Activated CD8-positive, alpha-beta memory T cell treated with anti-CD3 and anti-CD28 coated beads, Interleukin-2, amount 50 U/mL, for 1 hour (primary cell): ENCODE measurements around the gene STUB1.

ENCODE experiments used
- DNase-seq: peaks from one replicate; pipeline ENCODE4 v3.0.0-alpha.2; 2020; ENCODE audit errors: extremely low read depth

STUB1 gene

GRCh38 chr16:724188-725040 is 44.2 kb downstream of the STUB1 start:
- no peak for DNase-seq

DNA sequence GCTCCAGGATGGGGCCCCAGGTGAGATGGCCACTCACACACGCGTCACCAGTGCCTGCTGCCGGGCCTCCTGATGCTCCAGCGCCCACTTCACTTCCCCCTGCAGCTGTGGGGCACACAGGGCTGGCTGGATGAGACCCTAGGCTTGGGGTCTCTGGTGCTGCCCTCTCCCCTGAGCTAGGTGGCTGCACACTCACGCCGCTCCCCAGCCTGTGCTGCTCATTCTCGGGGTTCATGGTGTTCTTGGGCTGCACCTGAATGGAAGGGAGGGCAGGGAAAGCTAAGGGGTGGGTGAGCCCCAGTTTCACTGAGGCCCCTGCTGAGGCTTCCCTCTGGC is 44.8 kb downstream of the STUB1 start:
- DNase-seq = no peak

GRCh38 chr16:725463-726187 is 45.4 kb downstream of the STUB1 start:
- DNase-seq = no peak

GRCh38 chr16:726188-726437 is 45.9 kb downstream of the STUB1 start:
- DNase-seq = no peak

- no peak for DNase-seq
Observed at GRCh38 chr16:726438-727290, 46.5 kb downstream of the STUB1 start, which contains the start of the genes CCDC78 and HAGHL. CCDC78 (minus strand) TSS chr16:726443; CDS start chr16:726367, 76 bp downstream. HAGHL (plus strand) TSS chr16:727106; CDS start chr16:727510, 404 bp downstream.

GRCh38 chr16:727291-727977 is 47.2 kb downstream of the STUB1 start:
- no peak for DNase-seq

DNA sequence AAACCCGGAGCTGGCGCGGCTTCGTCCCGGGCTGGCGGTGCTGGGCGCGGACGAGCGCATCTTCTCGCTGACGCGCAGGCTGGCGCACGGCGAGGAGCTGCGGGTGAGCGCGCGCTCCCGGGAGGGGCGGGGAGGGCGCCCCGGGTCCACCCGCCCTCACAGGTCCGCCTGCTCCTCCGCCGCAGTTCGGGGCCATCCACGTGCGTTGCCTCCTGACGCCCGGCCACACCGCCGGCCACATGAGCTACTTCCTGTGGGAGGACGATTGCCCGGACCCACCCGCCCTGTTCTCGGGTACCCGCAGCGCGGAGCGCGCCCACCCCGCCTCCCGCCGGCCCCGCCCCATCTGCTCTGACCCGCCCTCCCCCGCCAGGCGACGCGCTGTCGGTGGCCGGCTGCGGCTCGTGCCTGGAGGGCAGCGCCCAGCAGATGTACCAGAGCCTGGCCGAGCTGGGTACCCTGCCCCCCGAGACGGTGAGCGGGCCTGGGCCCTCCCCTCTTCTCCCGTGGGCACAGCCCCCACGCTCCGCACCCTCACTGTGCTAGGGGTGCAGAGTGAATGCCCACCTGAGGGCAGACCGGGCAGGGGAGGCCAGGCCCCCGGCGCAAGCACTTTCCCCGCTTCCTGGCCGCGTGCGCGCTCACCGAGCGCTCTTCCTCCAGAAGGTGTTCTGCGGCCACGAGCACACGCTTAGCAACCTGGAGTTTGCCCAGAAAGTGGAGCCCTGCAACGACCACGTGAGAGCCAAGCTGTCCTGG is 48.1 kb downstream of the STUB1 start:
- no peak for DNase-seq

GRCh38 chr16:728890-729744 is 48.9 kb downstream of the STUB1 start:
- no peak for DNase-seq

DNA sequence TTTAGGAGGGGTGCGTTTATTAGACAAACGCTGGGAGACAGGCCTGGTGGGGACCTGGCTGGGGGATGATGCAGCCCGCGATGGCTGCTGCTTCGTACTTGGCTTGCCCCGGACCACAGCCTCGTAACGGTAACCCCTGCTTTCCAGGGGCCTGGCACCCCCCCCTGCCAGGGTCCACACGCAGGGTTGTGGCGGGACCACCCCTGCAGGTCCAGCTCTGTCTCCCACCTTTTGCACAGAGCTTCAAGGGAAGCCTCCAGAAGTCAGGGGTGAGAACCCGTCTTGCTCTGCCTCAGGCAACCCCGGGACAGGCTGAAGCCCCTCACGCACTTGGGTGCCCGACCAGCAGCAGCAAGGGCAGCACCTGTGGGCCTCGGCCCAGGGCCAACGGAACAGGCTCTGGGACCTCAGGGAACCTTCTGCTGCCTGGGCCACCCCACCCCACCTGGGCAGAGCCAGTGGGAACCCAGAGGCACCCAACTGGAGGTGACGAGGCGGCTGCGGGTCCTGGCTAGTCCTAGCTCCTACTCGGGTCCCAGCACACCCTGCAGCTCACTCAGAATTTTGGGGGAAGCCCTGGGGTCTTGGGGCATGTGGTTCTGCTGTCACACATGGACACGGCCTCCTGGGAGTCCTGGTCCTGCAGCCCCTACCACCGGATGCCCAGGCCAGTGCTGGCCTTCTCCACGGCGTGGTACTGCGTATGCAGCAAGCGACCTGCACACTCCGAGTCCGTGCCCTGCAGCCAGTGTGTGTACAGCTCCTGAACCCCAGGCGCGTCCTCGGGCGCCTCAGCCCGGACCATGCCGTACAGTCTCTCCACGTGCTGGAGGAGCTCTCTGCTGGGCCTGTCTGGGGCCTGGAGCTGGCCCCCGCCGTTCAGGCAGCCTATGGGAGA is 49.8 kb downstream of the STUB1 start:
- no peak for DNase-seq

GRCh38 chr16:730666-731509 is 50.7 kb downstream of the STUB1 start:
- no peak for DNase-seq

GRCh38 chr16:732332-732731 is 52.1 kb downstream of the STUB1 start:
- no peak for DNase-seq
